Spinal cord (tissue), 10 donors: ENCODE measurements around the gene LTK. TPM values are rescaled to one million over a fixed set of nuclear protein-coding genes. Genes with fewer than 3 reads are reported as not detected.

Experiments
- DNase-seq, 6 donors: peaks; one replicate each; pipeline versions ENCODE4 v3.0.0 to v3.0.0-alpha.2; 2013 to 2015; ENCODE audit warnings: low spot score in 6 of 6, low read depth in 4 of 6
- H3K27ac ChIP-seq: one replicate; pipeline ENCODE4 v1.5.1; 2013; ENCODE audit warnings: low read depth, low read length, control low read depth
- H3K27me3 ChIP-seq: one replicate; pipeline ENCODE4 v1.6.1; 2013; ENCODE audit warnings: low read length; ENCODE audit not compliant: control insufficient read depth, insufficient read depth
- H3K36me3 ChIP-seq: one replicate; pipeline ENCODE4 v1.6.1; 2013; ENCODE audit warnings: low read length; ENCODE audit not compliant: control insufficient read depth, insufficient read depth
- H3K4me1 ChIP-seq: one replicate; pipeline ENCODE4 v1.6.1; 2013; ENCODE audit warnings: low read length; ENCODE audit not compliant: control insufficient read depth, insufficient read depth
- H3K4me3 ChIP-seq: one replicate; pipeline ENCODE4 v1.5.1; 2013; ENCODE audit warnings: low read depth, low read length, control low read depth
- H3K9me3 ChIP-seq: one replicate; pipeline ENCODE4 v1.6.1; 2013; ENCODE audit warnings: low read length; ENCODE audit not compliant: control insufficient read depth, insufficient read depth
- WGBS: methylation state at CpG from one replicate; pipeline ENCODE4 v1.1.5; 2013; ENCODE audit warnings: missing lambda C conversion rate; ENCODE audit not compliant: insufficient coverage; 5-methylcytosine and 5-hydroxymethylcytosine counted together
- polyA plus RNA-seq, 2 donors: library from polyadenylated mRNA; unstranded; fragments of 120-200 nt; gene quantifications; one replicate each; pipeline ENCODE4 v1.2.1, GENCODE V29; 2013; ENCODE audit not compliant: insufficient read length in 2 of 2
- total RNA-seq, 2 donors: library from RNA; depleted of rRNA in 1 of 2; stranded (reverse); fragments of 120-200 nt in 1 of 2; fragments of >200 nt in 1 of 2; gene quantifications; one replicate each; pipeline versions ENCODE4 v1.2.3 to v1.2.4, GENCODE V29; 2013 to 2014
- donor health status: healthy.

LTK gene
- total and polyA plus RNA-seq, 4 donors: 0.17 to 0.70 (median 0.43) TPM

GRCh38 chr15:41511899-41512369 is 1.7 kb downstream of the LTK start:
- peaks cover 51% of the 10 kb centered on the region for H3K27me3 ChIP-seq
- H3K27ac ChIP-seq: no peak overlapping the region
- peak in 2 of 6 donors; percentile 10 to 19 for DNase-seq
- H3K4me1 ChIP-seq: peaks cover 27% of the 10 kb centered on the region
- H3K4me3 ChIP-seq: no peak overlapping the region
- under 1% methylated on average over 49 of the region's 49 CpGs for WGBS
- H3K9me3 ChIP-seq: no peaks in the 10 kb centered on the region
- no peaks in the 10 kb centered on the region for H3K36me3 ChIP-seq

GRCh38 chr15:41511331-41511898 is 2.2 kb downstream of the LTK start:
- Histone ChIP-seq H3K27me3 (peaks cover 51% of the 10 kb centered on the region), H3K4me3 (no peak overlapping the region)
- WGBS: 3% methylated on average over 56 of the region's 56 CpGs

GRCh38 chr15:41510728-41511127 is 2.9 kb downstream of the LTK start:
- no peaks in the 10 kb centered on the region for H3K36me3 ChIP-seq
- peak in 1 of 6 donors; percentile 3 for DNase-seq
- no peaks in the 10 kb centered on the region for H3K9me3 ChIP-seq
- H3K4me3 ChIP-seq: no peak overlapping the region
- no peak overlapping the region for H3K27ac ChIP-seq
- peaks cover 55% of the 10 kb centered on the region for H3K27me3 ChIP-seq
- H3K4me1 ChIP-seq: peaks cover 27% of the 10 kb centered on the region
- WGBS: 52% methylated on average over 6 of the region's 7 CpGs

More at GRCh38 chr15:41511331-41511898, 2.2 kb downstream of the LTK start:
- Histone ChIP-seq H3K36me3 (no peaks in the 10 kb centered on the region), H3K9me3 (no peaks in the 10 kb centered on the region), H3K4me1 (peaks cover 27% of the 10 kb centered on the region), H3K27ac (no peak overlapping the region)
- no peak for DNase-seq

GRCh38 chr15:41507820-41508290 is 5.8 kb downstream of the LTK start:
- Histone ChIP-seq H3K27me3 (peaks cover 66% of the 10 kb centered on the region), H3K4me1 (peaks cover 32% of the 10 kb centered on the region), H3K4me3 (no peak overlapping the region), H3K36me3 (no peaks in the 10 kb centered on the region), H3K27ac (no peak overlapping the region), H3K9me3 (no peaks in the 10 kb centered on the region)
- DNase-seq: no peak
- WGBS: 85% methylated on average over 5 of the region's 7 CpGs

GRCh38 chr15:41506796-41507341 is 6.8 kb downstream of the LTK start:
- H3K27ac ChIP-seq: no peak overlapping the region
- DNase-seq: no peak
- H3K4me1 ChIP-seq: peaks cover 32% of the 10 kb centered on the region
- WGBS: 64% methylated on average over 5 of the region's 10 CpGs
- H3K4me3 ChIP-seq: no peak overlapping the region
- no peaks in the 10 kb centered on the region for H3K9me3 ChIP-seq
- H3K36me3 ChIP-seq: no peaks in the 10 kb centered on the region
- peaks cover 66% of the 10 kb centered on the region for H3K27me3 ChIP-seq

GRCh38 chr15:41505776-41506175 is 7.9 kb downstream of the LTK start:
- H3K4me1 ChIP-seq: peaks cover 36% of the 10 kb centered on the region
- peaks cover 69% of the 10 kb centered on the region for H3K27me3 ChIP-seq
- H3K9me3 ChIP-seq: no peaks in the 10 kb centered on the region
- WGBS: 80% methylated on average over 3 of the region's 4 CpGs
- H3K27ac ChIP-seq: no peak overlapping the region
- H3K36me3 ChIP-seq: no peaks in the 10 kb centered on the region
- no peak for DNase-seq
- no peak overlapping the region for H3K4me3 ChIP-seq

- no peak overlapping the region for H3K27ac ChIP-seq
Measured at GRCh38 chr15:41504751-41505492, 8.7 kb downstream of the LTK start.

GRCh38 chr15:41503669-41504010 is 10.0 kb downstream of the LTK start:
- 49% methylated on average over 5 of the region's 5 CpGs for WGBS
- Histone ChIP-seq H3K4me3 (no peak overlapping the region), H3K27ac (no peak overlapping the region), H3K4me1 (peaks cover 36% of the 10 kb centered on the region), H3K36me3 (no peaks in the 10 kb centered on the region), H3K27me3 (peaks cover 77% of the 10 kb centered on the region), H3K9me3 (no peaks in the 10 kb centered on the region)
- DNase-seq: peak in 2 of 6 donors; percentile 3 to 31

More at GRCh38 chr15:41504751-41505492, 8.7 kb downstream of the LTK start:
- H3K36me3 ChIP-seq: no peaks in the 10 kb centered on the region
- peaks cover 69% of the 10 kb centered on the region for H3K27me3 ChIP-seq
- peaks cover 36% of the 10 kb centered on the region for H3K4me1 ChIP-seq
- H3K4me3 ChIP-seq: no peak overlapping the region
- H3K9me3 ChIP-seq: no peaks in the 10 kb centered on the region
- DNase-seq: no peak
- 88% methylated on average over 5 of the region's 13 CpGs for WGBS

GRCh38 chr15:41502795-41503668 is 10.6 kb downstream of the LTK start:
- Histone ChIP-seq H3K4me3 (no peak overlapping the region), H3K9me3 (no peaks in the 10 kb centered on the region), H3K36me3 (no peaks in the 10 kb centered on the region), H3K4me1 (peaks cover 36% of the 10 kb centered on the region), H3K27ac (no peak overlapping the region), H3K27me3 (peaks cover 82% of the 10 kb centered on the region)
- no peak for DNase-seq
- 7% methylated on average over 51 of the region's 54 CpGs for WGBS
